Superior temporal gyrus (tissue), 1 donor: ENCODE results near the gene ZNF266.

Experiments used
- DNase-seq: peaks from one replicate; pipeline ENCODE4 v3.0.0-alpha.2; 2016; ENCODE audit errors: extremely low spot score

The ZNF266 gene

DNA sequence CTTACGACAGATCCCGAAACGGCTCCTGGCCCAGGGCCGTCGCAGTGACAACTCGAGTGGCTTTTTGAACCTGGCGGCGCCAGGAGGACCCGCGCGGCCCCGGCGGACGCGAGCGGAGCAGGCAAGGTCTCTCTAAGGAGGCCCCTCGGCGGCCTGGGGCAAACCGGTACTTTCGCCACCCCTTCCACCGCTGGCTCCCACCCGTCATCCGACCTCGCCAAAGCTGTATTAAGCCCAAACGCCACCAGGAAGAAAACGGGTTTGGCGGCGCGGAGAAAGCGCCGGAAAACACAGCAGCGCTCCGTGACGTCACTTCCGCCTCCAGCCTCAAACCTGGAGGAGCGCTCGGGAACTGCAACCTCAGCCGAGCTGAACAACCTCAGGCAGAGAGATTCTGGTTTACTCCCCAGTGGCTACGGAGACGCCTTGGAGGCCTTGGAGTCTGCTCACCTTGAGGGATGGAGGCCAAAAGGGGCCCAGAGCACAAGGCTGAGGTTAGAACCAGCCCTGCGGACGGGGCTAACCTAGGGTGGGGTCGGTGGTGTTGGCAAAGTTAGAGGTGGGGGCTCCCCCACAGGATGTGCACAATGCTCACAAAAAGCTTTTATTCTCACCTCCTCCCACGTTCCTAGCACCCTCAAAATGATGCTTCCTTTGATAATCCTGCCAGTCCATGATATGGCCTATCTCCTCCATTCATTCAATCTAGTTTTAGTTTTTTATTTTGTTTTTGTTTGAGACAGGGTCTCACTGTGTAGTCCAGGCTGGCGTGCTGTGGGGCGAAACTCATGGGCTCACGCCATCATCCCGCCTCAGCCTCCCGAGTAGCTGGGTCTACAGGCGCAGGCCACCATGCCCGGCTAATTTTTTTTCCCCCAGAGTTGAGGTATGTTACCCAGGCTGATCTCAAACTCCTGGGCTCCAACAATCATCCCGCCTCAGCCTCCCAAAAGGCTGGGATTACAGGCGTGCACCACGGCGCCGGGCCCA is at the start of gene ZNF266:
TSS of gene ZNF266 (minus strand) at position 295 of the 990 bp plus-strand sequence. CDS start 15,484 bp downstream, outside the sequence.
- peak; percentile 94 for DNase-seq

DNA sequence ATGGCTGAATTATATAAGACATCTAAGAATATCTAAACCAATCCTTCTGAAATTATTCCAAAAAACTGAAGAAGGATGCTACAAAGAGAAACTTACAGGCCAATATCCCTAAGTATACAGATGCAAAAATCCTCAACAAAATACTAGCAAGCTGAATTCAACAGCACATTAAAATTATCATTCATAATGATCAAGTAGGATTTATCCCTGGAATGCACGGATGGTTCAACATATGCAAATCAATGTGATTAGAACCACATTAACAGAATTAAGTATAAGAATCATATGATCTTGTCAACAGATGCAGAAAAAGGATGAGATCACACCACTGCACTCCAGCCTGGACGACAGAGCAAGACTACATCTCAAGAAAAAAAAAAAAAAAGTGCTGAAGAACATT is 49.8 kb upstream of the ZNF266 start:
- no peak for DNase-seq

DNA sequence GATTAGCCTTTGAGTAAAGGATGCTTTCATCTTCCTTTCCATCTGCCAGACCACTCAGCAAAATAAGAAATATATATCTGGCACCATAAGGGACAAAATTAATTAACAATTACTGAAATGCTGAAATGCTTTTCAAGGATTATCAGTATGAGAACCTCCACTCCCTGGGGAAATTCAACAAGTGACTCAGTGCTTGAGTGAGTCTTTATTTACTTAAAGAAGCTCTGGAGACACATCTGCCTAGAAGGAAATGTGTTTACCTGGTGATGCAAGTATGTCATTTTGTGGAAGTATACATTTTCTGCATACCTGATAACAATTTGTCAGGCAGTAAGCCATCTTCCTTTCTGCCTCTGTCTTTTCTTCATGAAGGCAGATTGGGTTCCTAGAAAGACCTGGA is 39.6 kb upstream of the ZNF266 start:
- no peak for DNase-seq

DNA sequence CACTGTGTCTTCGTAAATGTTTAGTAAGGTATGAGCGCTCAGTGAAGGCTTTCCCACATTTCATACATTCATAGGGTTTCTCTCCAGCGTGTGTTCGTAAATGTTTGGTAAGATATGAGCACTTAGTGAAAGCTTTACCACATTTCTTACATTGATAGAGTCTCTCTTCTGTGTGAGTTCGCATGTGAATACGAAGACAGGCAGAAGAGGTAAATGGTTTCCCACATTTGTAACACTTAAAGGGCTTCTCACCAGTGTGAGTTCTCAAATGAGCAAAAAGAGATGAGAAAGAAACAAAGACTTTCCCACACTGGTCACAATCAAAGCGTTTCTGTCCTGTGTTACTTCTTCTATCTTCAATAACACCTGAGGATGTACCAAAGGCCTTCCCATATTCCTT is 31.8 kb upstream of the ZNF266 start:
- DNase-seq = no peak

DNA sequence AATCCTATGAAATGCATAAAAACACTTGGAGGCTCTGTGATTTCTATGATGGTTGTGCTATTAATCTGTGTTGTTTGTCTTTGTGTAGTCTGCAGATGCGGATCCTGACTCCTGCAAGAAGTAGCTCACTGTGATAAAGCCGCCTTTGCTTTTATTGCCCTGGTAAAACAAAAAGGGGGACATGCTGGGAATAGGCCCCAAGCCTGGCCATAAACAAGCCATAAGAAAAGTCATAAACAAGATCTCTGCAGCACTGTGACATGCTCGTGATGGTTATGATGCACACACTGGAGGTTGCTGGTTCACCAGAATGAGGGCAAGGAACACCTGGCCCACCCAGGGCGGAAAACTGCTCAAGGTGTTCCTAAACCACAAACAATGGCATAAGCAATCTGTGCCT is 26.6 kb upstream of the ZNF266 start:
- no peak for DNase-seq

GRCh38 chr19:9456018-9456689 is 20.8 kb upstream of the ZNF266 start:
- DNase-seq = no peak

- no peak for DNase-seq
Observed at GRCh38 chr19:9453953-9454352, 18.6 kb upstream of the ZNF266 start.

DNA sequence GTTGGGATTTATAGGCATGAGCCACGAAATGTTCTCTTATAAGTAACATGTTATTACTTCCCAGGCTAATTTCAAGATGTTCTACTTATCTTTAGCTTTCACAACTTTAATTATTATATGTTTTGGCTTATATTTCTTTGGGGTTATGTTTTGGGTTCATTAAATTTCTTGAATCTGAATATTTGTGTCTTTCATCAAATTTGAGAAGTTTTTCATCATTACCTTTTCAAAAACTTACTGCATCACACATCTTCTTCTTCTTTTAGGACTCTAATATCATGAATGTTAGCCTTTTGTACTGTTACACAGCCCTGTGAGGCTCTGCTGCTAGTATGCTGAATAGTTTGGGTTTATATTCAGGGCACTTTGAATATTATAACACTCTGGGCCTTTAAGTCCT is 9.7 kb upstream of the ZNF266 start:
- no peak for DNase-seq

GRCh38 chr19:9436358-9436757 is 985 bp upstream of the ZNF266 start:
- DNase-seq = no peak

DNA sequence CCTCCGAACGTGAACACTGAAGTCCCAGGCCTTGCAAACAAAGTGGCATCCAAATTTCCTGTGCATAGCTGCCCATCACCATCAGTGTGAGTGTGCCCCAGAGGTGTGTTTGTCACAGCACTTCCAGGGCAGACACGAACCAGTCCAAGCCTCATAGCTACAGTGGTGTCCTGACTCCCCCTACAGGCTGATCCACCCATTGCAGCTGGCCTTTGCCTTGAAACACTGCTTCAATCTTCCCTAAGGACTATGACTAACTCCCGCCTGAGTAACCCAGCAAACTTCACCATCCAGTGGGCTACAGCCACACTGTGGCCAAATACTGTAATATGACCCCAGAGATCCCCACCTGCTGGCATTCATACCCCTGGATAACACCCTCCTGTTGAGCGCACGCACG is 3.9 kb downstream of the ZNF266 start:
- DNase-seq = no peak

GRCh38 chr19:9430444-9430843 is 4.9 kb downstream of the ZNF266 start:
- no peak for DNase-seq

DNA sequence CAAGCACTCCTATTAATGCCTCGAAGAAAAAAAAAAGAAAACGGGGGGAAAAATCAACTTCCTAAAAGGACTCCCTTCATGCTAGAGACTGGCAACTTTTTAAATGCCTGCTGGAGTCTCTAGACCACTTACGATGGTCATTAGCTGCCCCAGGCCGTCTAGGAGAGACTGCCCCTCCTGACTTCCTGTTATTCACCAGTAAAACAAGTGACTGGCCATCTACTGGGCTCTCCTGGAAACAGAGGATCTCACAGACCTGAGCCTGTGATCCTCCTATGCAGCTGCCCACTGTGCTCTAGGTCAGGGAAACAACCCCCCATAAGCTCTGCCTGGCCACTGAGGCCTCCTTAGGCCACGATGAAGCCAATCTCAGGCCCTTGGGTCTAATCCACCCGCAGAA is 7.4 kb downstream of the ZNF266 start:
- no peak for DNase-seq

DNA sequence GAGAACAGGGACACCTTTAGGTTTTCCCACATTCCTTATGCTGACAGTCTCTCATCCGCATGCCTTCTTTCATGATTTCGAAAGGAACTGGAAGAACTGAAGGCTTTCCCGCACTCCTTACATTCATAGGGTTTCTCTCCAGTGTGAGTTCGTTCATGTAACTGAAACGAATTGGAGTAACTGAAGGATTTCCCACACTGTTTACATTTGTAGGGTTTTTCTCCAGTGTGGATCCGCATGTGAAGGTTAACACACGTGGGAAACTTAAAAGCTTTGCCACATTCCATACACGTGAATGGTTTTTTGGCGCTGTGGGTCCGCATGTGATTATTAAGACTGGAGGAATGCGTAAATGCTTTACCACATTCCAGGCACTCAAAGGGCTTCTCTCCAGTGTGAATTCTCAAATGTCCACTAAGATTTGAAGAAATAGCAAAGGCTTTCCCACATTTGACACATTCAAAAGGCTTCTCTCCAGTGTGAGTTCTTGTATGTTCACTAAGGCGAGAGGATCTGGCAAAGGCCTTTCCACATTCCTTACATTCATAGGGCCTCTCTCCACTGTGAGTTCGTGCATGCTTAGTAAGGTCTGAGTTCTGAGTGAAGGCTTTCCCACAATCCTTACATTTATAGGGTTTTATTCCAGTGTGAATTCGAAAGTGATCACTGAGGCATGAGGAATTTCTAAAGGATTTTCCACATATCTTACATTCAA is 22.0 kb downstream of the ZNF266 start:
- DNase-seq = no peak

GRCh38 chr19:9407827-9408226 is 27.5 kb downstream of the ZNF266 start:
- no peak for DNase-seq

GRCh38 chr19:9406798-9407352 is 28.5 kb downstream of the ZNF266 start:
- no peak for DNase-seq

- DNase-seq = no peak
Observed at GRCh38 chr19:9381361-9381785, 54.0 kb downstream of the ZNF266 start.

DNA sequence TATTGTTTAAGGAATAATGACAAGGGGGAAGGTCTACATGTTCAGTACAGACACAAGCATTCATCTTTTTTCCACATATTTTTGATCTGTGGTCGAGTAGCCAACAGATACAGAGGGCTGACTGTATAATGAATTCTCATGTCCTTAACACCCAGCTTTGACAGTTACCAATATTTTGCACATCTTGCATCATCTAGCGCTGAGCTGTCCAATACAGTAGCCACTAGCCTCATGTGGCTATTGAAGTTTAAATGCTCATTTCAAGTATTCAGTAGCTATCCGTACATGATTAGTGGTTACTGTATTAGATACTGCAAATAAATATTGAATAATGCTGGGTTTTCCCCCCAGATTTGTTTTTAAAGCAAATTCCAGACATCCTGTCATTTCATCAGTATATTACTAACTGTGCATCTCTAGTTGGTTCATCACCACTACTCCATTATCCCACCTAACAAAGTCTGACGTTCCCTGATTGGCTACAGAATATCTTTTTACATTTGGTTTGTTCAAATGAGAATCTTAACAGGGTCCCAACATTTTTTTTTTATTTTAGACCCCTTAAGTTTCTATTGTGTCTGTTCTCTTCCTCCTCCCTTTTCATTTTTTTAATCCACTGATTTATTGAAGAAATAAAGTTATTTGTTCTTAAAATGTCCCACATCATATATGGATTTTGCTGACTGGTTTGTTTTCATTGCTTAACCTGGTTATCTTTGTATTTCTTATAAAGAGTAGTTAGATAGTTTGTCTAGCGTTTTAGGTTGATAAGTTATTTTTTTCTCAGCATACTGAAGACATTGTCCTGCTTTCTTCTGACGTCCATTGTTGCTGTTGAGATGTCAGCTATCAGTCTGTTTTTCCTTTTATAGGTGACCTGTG is 64.4 kb downstream of the ZNF266 start:
- no peak for DNase-seq

DNA sequence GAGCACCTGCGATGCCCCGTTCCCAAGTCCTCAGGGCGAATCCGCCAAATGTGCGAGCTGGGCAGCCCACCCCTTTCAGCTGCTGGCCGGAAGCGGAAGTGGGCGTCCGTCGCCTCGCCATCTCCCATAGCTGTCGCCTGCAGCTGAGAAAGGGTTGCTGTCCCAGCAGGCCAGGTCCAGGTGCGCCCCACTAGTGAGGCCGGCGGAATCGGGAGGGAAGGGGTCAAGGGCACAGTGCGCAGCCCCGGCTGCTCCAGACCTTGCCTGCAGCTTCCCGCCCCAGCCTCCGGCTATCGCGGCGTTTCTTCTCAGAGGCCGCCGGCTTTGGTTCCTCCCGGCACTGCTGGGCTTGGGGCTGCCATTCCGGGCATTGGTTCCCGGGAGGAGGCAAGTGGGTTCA is 72.5 kb downstream of the ZNF266 start, which contains the start of gene ZNF177:
TSS of gene ZNF177 (plus strand) at position 109 of the 400 bp plus-strand sequence. CDS start 15,299 bp downstream, outside the sequence.
- no peak for DNase-seq
